Inflammatory macrophage treated with lipopolysaccharide for 1 hour (primary cell): ENCODE results near the gene NPRL2.
A peak's percentile ranks its signal among the peaks of the same experiment; 100 is the strongest.

Source experiments
- DNase-seq, 2 donors: peaks; one replicate each; pipeline ENCODE4 v3.0.0-alpha.2; 2020 to 2022

The NPRL2 gene

DNA sequence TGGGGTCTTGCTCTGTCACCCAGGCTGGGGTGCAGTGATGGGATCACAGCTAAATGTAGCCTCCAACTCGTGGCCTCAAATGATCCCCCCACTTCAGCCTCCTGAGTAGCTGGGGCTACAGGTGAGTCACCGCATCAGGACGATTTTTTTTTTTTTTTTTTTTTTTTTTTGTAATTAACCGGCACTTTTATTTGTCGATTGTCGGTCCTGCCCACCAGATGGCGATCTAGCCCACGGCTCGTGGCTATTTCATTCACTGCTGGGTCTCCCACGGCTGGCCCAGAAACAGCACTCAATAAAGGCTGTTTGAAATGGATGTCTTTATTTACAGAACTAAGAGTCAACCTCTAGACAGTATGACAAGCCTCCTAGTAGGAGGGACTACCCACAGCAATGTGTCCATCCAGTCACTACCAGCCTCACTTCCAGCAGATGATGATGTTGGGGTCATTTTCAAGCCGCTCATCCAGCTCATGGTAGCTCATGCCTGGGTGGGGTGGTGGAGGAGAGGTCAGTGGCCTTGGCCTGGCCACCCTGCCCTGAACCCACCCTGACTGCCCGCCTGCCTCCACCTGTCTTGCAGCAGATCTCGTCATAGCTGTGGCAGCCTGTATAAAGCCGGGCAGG is 3.3 kb downstream of the NPRL2 start:
- DNase-seq: peak; percentile 53 to 79

GRCh38 chr3:50345586-50346234 is 4.9 kb downstream of the NPRL2 start, which contains the start of gene ZMYND10:
Gene ZMYND10 (minus strand): TSS chr3:50345732. CDS start chr3:50345579, 153 bp downstream.
- DNase-seq: peak; percentile 72 to 88

- DNase-seq: no peak
Observed at GRCh38 chr3:50345008-50345407, 5.6 kb downstream of the NPRL2 start.

DNA sequence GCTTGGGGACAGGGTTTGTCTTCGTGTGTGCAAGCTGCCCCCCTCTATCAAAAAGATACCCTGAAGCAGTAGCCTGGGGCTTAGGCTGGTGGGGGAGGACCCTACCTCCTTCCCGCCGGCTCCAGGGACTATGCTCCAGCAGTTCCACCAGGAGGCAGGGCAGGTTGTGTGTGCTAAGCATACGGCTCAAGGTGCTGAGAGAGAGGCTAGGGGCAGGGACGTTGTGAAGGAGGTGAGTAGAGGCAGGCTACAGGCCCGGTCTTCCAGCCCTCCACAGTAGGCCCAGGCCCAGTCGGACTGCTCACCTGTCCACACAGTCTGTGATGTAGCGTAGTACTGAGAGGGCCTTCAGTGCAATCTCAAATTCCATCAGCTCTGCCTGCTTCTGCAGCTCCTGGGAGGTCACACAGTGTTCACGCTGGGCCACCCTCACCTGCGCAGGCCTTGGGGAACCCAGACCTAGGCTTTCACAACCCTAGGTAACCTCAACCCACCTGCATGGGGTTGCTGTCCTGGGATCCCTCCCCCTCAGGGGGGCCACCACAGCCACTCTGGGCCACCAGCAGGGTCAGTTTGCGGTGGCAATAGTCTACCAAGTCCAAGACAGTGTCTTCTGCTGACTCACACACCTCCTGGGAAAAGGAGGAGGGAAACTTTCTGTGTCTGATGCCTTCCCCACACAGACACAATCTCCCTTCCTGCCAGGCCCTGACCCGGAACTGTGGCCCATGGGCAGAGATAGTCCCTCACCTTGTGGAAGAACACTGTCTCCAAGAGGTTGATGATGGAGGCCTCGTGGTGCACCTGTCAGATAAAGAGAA is 7.6 kb downstream of the NPRL2 start:
- no peak for DNase-seq

DNA sequence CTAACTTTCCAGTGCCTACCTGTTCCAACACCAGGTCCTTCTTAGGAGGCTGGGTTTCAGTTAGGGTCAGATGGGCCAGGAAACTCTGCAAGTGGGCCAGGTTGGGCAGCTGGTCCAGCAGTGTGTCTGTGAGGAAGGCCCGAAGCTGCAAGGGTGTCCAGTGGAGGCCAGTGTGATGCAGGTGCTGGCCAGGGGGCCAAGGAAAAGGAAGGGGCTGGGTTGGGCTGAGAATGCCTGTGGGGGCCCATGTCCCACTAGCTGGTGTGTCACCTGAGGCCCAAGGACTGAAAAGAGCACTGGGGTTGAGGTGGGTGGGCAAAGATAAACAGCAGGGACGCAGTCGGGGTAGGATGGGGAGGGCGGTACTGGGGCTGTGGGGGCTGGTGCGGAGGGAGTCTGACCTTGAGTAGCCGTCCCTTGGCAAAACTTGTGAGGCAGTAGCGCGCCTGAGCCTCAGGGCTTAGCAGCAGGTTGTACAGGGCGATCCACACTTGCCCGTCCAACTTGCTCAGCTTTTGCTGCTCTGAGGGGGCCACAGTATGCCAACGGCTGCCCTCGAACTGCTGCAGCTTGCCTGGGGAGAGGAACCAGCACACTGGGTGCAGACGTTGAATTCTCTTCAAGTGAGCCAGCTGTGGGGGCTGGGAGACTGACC is 8.5 kb downstream of the NPRL2 start:
- DNase-seq: no peak

GRCh38 chr3:50341537-50341936 is 9.0 kb downstream of the NPRL2 start:
- DNase-seq: no peak

DNA sequence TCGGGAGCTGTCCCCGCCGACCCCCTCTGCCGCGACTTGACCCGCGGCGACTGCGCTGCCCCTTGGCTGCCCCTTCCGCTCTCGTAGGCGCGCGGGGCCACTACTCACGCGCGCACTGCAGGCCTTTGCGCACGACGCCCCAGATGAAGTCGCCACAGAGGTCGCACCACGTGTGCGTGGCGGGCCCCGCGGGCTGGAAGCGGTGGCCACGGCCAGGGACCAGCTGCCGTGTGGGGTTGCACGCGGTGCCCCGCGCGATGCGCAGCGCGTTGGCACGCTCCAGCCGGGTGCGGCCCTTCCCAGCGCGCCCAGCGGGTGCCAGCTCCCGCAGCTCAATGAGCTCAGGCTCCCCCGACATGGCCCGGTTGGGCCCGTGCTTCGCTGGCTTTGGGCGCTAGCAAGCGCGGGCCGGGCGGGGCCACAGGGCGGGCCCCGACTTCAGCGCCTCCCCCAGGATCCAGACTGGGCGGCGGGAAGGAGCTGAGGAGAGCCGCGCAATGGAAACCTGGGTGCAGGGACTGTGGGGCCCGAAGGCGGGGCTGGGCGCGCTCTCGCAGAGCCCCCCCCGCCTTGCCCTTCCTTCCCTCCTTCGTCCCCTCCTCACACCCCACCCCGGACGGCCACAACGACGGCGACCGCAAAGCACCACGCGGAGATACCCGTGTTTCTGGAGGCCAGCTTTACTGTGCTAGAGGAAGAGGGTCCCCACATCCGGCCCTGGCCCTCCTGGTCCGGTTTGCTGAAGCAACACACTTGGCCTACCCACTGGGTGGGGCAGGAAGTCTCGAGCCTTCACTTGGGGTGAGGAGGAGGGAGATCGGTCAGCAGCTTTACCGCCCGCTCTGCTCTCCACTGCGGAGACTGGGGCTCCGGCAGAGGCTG is 9.9 kb downstream of the NPRL2 start, which contains the start of gene RASSF1:
Gene RASSF1, minus strand, starts transcription at position 389 of the 882 bp plus-strand sequence. Its CDS starts 31 bp downstream, at position 358.
- DNase-seq: peak; percentile 57 to 72

DNA sequence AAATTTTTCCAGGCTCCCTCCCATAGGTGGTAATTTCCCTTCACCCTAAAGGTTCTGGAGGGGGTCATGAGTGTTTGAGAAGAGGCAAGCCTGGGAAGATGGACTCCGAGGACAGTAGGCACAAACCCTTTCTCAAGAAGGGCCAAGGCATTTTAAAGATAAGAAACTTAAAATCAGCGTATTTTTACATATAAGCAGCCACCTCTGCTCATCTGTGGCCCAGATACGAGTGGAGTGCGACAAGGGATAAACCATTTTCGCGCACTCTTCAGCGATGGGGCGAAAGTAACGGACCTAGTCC is 10.5 kb downstream of the NPRL2 start:
- no peak for DNase-seq

GRCh38 chr3:50339485-50340146 is 11.0 kb downstream of the NPRL2 start:
- DNase-seq: no peak

DNA sequence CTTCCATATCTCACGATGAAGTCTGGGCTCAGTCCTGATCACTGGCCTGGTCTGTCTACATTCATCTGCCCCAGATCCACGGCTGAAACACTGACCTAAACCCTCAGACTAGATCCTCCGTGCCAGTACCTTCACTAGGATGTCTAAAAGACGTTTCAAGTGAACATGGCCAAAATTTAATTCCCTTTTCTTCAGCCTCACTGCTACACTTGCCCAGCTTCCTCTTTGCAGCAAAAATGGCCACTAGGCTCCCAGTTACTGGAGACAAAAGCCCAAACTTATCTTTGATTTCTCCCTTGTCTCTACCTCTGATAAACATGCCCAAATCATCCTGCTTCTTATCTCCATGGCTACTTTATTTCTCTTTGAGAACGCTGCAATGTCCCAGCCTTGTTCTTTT is 11.6 kb downstream of the NPRL2 start:
- peak in 1 of 2 donors; percentile 56 for DNase-seq

- DNase-seq: peak; percentile 99
Observed at GRCh38 chr3:50337175-50337861, 13.3 kb downstream of the NPRL2 start.

DNA sequence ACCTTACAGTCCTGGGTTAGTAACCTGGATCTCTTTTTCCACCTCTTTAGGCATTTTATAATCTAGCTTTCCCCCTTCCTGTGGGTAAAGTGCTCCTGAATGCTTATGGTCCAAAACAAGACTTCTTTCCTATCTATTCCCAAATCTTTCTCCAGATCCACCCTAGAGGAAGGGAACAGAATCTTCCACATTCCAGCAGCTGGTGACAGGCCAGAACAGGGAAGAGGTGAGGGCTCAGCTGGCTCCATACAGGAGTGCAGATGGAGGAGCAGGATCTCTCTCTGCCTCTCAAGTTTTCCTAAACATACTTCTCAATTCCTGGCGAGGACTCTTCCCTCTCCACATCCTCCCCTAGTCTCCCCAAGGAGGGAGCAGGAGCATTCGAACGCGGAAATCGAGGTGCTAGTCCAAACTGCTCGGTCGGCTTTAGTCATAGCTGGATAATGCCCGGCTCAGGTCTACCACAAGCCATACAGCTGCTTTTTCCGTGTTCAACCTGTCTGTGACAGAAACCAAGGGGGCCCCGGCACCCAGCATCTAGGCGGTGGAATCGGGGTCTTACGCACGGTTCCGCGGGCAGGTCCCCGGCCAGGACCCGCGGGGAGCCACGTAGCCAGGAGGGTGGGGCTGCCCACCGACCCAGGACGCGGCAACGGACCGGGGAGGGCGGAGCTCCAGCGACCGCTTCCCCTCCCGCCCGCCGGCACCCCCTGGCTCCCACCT is 14.0 kb downstream of the NPRL2 start:
- no peak for DNase-seq

- DNase-seq: no peak
Observed at GRCh38 chr3:50334339-50335075, 16.1 kb downstream of the NPRL2 start.

GRCh38 chr3:50333744-50334328 is 16.7 kb downstream of the NPRL2 start:
- DNase-seq: no peak

DNA sequence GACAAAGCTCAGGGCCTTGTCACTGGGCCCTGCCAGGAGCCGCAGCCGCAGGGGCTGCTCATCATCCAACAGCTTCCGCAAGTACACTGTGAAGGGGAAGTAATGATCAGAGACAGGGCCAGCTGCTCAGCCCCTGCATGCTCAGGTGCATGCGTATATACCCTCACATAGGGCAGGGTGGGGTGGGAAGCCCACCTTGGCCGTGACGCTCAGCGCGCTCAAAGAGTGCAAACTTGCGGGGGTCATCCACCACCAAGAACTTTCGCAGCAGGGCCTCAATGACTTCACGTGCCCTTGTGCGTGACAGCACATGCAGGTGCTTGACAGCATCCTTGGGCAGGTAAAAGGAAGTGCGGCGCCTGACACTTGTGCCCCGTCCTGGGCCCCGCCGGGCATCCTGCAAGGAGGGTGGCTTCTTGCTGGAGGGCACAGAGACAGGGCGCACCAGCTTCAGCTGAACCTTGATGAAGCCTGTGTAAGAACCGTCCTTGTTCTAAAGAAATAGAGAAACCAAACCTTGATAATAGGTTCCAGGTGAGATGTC is 19.1 kb downstream of the NPRL2 start:
- DNase-seq: no peak

- no peak for DNase-seq
Observed at GRCh38 chr3:50330330-50330729, 20.2 kb downstream of the NPRL2 start.

DNA sequence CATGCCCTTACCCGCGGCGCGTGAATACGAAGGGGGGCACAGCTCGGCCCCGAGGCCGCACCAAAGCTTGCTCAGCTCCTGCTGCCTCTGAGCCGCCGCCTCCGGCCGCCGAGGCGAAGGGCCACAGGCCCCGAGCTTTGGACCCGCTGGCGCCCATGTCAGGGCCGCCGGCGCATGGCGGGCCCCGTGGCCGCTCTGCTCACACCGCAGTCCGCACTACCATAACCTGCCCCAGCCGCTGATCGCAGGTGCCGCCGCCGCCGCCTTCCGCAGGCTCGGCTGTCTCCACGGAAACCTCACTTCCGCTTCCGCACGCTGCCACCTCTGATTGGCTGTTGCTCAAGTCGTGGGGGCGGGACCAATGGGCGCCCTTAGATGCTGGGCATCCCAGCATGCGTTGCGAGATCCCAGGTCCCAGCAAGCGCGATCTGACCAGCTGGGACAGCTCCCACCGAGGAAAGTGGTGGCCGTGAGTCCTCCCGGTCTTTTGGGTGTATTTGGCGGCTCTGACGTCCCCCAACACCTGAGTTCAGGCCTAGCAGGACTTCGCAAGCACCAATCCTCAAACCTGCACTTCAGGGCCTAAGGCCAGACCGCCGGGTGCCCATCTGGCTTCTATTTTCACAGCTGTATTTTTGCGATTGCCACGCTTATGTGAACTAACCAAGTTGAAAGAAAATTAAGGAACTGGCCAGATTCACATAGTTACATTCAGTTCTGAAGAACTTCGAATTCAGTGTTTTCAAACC is 22.5 kb downstream of the NPRL2 start, which contains the start of gene TUSC2:
Gene TUSC2, minus strand, starts transcription at position 281 of the 749 bp plus-strand sequence. Its CDS starts 124 bp downstream, at position 157.
- peak; percentile 95 to 97 for DNase-seq

GRCh38 chr3:50327129-50327528 is 23.4 kb downstream of the NPRL2 start:
- DNase-seq: no peak
